CD4-positive, alpha-beta T cell treated with Interleukin-21 for 1 hour (primary cell): ENCODE results near the gene SEPTIN7.

Experiments
- DNase-seq: peaks from one replicate; pipeline ENCODE4 v3.0.0-alpha.2; 2020

The SEPTIN7 gene

DNA sequence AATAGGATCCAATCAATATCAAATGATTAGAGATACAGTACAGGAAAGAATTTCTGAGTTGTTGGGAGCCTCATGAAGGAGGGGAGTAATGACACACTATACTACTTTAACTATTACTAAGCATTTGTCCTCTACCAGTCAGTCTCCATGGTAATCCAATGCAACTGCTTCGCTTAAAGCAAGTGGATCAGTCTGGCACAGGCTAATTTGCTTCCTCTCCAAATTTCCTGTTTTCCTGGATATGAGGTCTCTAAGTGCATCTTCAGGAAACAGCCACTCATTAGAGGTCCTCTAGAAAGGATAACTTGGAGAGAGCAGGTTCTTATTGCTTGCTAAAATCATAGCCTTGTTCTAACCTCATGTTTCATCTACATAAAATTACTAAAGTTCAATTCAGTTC lies 8.4 kb upstream of the SEPTIN7 start:
- DNase-seq: no peak

GRCh38 chr7:35792873-35793489 lies 7.9 kb upstream of the SEPTIN7 start:
- no peak for DNase-seq

DNA sequence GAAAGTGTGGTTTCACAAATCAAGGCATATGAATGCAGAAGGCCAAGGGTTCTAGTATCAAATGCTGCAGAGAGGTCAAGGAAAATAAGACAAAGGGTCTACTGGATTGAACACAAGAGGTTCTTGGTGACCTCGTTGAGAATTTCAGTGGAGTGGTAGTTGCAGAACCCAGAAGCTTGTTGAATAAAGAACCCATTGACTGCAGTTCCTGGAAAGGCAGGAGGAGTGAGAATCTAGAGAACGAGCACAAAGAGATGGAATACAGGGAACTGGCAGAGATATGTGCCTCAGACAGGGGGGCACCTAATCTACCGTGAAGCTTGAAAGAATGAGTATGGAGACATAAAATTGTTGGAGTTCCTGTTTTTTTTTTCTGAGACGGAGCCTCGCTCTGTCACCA lies 3.5 kb upstream of the SEPTIN7 start:
- DNase-seq: no peak

- peak; percentile 91 for DNase-seq
Observed at GRCh38 chr7:35799846-35800717, 775 bp upstream of the SEPTIN7 start.

GRCh38 chr7:35801392-35802101 lies 690 bp downstream of the SEPTIN7 start:
- peak; percentile 84 for DNase-seq

- peak; percentile 7 for DNase-seq
Observed at GRCh38 chr7:35802102-35802466, 1.2 kb downstream of the SEPTIN7 start.

DNA sequence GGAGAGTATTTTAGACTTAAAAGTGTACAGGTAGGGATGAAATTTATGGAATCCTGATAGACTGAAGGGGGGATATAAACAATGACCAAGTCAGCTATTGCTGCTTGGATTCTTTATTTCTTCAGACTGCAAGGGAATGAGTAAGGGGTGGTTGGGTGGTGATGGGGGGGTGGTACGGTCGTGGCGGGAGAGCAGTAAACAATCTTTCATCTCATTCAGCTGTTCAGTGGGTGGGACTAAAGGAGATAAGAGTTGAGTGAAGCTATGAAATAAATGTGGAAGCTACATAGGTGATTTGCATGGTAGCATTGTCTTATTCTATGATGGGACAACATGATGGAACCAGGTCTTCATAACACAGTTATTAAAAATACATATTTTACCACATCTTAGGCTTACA lies 1.8 kb downstream of the SEPTIN7 start:
- DNase-seq: peak; percentile 25

- no peak for DNase-seq
Observed at GRCh38 chr7:35804231-35804970, 3.5 kb downstream of the SEPTIN7 start.

GRCh38 chr7:35805876-35806275 lies 5.0 kb downstream of the SEPTIN7 start:
- DNase-seq: peak; percentile 10

GRCh38 chr7:35816514-35816913 lies 15.7 kb downstream of the SEPTIN7 start:
- DNase-seq: no peak

DNA sequence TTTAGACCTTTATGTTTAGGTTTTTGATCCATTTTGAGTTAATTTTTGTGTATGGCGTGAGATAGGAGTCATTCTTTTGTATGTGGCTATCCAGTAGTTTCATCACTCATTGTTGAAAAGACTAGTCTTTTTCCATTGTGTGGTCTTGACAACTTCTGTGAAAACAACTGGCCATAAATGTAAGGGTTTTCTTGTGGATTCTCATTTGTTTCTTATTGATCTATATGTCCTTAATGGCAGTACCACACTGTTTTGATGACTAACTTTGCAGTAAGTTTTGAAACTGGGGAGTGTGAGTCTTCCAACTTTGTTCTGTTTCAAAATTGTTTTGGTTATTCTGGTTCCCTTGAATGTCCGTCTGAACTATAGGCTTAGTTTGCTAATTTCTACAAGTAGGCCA lies 16.3 kb downstream of the SEPTIN7 start:
- DNase-seq: no peak

DNA sequence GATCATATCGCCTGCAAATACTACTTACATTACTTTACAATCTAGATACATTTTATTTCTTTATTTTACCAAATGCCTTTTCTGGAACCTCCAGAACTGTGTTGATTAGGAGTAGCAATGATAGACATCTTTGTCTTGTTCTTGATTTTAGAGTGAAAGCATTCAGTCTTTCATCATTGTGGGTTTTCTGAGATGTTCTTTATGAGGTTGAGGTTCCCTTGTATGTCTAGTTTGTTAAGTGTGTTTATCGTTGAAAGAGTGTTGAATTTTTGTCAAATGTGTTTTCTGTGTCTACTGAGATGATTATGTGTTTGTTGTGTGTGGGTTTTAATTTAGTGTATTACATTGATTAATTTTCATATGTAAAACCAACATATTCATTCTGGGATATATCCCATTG lies 17.1 kb downstream of the SEPTIN7 start:
- no peak for DNase-seq

DNA sequence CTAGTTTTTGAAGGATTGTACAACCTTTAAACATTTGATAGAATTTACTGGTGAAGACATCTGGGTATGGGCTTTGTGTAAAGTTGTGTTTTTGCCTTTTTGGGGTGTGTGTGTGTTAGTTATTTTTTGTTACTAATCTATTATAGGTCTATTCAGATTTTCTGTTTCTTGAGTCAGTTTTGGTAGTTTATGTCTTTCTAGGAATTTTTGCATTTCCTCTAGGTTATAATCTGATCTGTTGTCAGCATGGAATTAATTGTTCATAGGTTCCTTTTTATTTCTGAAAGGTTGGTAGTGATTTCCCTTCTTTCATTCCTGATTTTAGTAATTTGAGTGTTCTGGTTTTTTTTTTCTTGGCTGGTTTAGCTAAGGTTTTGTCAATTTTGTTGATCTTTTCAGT lies 17.7 kb downstream of the SEPTIN7 start:
- no peak for DNase-seq

- no peak for DNase-seq
Observed at GRCh38 chr7:35819310-35819709, 18.5 kb downstream of the SEPTIN7 start.

GRCh38 chr7:35819954-35820703 lies 19.3 kb downstream of the SEPTIN7 start:
- DNase-seq: no peak

- no peak for DNase-seq
Observed at GRCh38 chr7:35820858-35821257, 20.0 kb downstream of the SEPTIN7 start.

DNA sequence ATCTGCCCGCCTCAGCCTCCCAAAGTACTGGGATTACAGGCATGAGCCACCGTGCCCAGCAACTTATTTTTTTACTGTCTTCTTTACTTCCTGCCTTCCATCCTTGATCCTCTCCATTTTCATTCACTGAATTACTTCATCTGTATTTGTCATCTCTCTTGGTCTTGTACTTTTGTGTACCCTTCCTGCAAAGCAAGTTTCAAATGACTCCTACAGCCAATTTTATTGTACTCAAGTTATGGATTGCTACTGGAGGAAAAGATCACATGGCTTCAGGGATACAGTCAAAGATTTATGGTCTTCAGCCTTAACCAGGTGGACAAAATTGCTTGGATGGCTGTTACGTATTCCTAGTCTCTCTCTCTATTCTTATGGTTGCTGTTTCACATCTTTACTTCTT lies 22.6 kb downstream of the SEPTIN7 start:
- DNase-seq: no peak

- no peak for DNase-seq
Observed at GRCh38 chr7:35825974-35826373, 25.1 kb downstream of the SEPTIN7 start.

GRCh38 chr7:35826751-35827150 lies 25.9 kb downstream of the SEPTIN7 start:
- no peak for DNase-seq

DNA sequence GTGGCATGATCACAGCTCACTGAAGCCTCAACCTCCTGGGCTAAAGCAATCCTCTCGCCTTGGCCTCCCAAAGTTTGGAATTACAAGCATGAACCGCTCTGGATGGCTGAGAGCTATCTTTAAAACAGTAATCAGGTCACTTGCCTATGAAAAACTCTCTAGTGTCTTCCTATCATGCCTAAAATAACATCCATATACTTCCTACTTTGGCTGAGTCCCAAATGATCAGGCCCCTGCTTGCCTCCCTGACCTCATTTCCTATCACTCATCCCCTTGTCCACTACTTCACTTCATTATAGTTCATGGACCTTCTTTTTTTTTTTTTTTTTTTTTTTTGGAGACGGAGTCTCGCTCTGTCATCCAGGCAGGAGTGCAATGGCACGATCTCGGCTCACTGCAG lies 28.0 kb downstream of the SEPTIN7 start:
- DNase-seq: no peak

- DNase-seq: no peak
Observed at GRCh38 chr7:35831208-35831607, 30.4 kb downstream of the SEPTIN7 start.
